Activated CD4-positive, alpha-beta T cell treated with anti-CD3 and anti-CD28 coated beads for 36 hours (primary cell): ENCODE measurements around the gene POMGNT2. TPM values are rescaled to one million over a fixed set of nuclear protein-coding genes. Genes with fewer than 3 reads are reported as not detected.

Source experiments
- ATAC-seq: fragments of 200-7000 bp; cut with Tn5 transposase; one replicate; pipeline ENCODE4 v1.10.0; 2021; ENCODE audit warnings: mild to moderate bottlenecking, moderate library complexity
- CTCF ChIA-PET: fragments of 350-600 bp; sonication (Branson Sonifier 250); formaldehyde crosslinking; loops from one replicate; lab custom pipeline; 2021; ENCODE audit warnings: antibody characterized with exemption; lab: Charles Lee
- POLR2A ChIA-PET: fragments of 350-600 bp; sonication (Branson Sonifier 250); formaldehyde crosslinking; loops from one replicate; lab custom pipeline; 2021; ENCODE audit warnings: antibody characterized with exemption, inconsistent platforms; lab: Charles Lee
- DNase-seq: peaks from one replicate; pipeline ENCODE4 v3.0.0-alpha.2; 2020
- H3K27ac Mint-ChIP-seq: one replicate; pipeline ENCODE4 v1.8.0; 2021; ENCODE audit warnings: mixed read lengths
- H3K27me3 Mint-ChIP-seq: one replicate; pipeline ENCODE4 v1.8.0; 2021; ENCODE audit warnings: mixed read lengths
- H3K36me3 Mint-ChIP-seq: one replicate; pipeline ENCODE4 v1.8.0; 2021; ENCODE audit warnings: low read depth, mixed read lengths
- H3K4me1 Mint-ChIP-seq: one replicate; pipeline ENCODE4 v1.8.0; 2021; ENCODE audit warnings: mixed read lengths
- H3K4me3 Mint-ChIP-seq: one replicate; pipeline ENCODE4 v1.8.0; 2021; ENCODE audit warnings: mild to moderate bottlenecking, moderate library complexity, mixed read lengths
- H3K9me3 Mint-ChIP-seq: one replicate; pipeline ENCODE4 v1.8.0; 2021; ENCODE audit warnings: low read depth, mixed read lengths
- intact Hi-C, 2 experiments: fragments of 100-400 bp; cut with DNase I in 1 of 2; cut with micrococcal nuclease in 1 of 2; formaldehyde crosslinking; loops; one replicate each; pipeline versions ENCODE4 v1.14.2 to v1.15.1; 2022 to 2024; cut with DNase I, micrococcal nuclease
- total RNA-seq, 2 experiments: library from RNA; stranded (reverse); gene quantifications; one replicate each; pipeline ENCODE4 v1.2.3, GENCODE V29; 2021

Gene POMGNT2
- 1 to 10 TPM; 8.3 to 8.6 TPM for total RNA-seq

- CTCF ChIA-PET: interaction anchor here (1.2 kb wide), 2 partner anchors 46 to 144 kb away, joined by 3 to 5 read pairs; no protein-coding TSS in a partner anchor
- peak; percentile 97 for ATAC-seq
- intact Hi-C loops: loop anchor here (1.0 to 5.0 kb wide), 6 partner anchors 181 to 1233 kb away; partner anchors contain the start of genes SNRK (in 2 of the 2), ABHD5 (in 1 of the 2), HIGD1A (in 1 of the 2) and NKTR (in 1 of the 2)
- H3K9me3 Mint-ChIP-seq: no peaks in the 10 kb centered on the region
- peak within 1 kb of the TSS; percentile 72 for H3K4me3 Mint-ChIP-seq
- no peaks in the 10 kb centered on the region for H3K27me3 Mint-ChIP-seq
- peaks cover 16% of the 10 kb centered on the region for H3K4me1 Mint-ChIP-seq
- peak within 1 kb of the TSS; percentile 58 for H3K27ac Mint-ChIP-seq
- POLR2A ChIA-PET: no interaction called here
- H3K36me3 Mint-ChIP-seq: no peaks in the 10 kb centered on the region
- DNase-seq: peak; percentile 94
Measured at GRCh38 chr3:43105596-43106292, at the start of gene POMGNT2. Gene POMGNT2 (minus strand): TSS chr3:43106079. CDS start chr3:43081431, 24,648 bp downstream.

DNA sequence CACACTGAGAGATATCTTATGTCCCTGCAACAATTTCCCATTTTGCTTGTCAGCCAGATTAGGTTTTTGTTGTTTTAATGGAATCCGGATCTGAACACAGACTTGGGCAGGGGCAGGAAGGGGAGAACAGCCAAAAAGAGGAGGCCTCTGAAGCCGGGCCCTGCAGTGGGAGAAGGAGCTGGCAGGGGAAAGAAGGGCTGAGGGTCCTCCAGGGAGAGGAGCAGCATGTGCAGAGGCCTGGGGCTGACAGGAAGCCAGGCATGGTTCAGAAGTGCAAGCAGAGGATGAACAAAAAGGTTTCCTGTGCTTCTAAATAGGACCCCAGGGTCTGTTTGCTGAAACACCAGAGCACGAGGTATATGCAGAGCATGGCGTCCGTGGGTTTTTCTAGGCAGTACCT, 49.1 kb upstream of the POMGNT2 start:
- no peak overlapping the region for H3K4me3 Mint-ChIP-seq
- ATAC-seq (no peak), DNase-seq (no peak)
- ChIA-PET POLR2A (interaction anchor here (0.7 kb wide), 1 partner anchor 304 kb away, joined by 3 read pairs; no protein-coding TSS in a partner anchor), CTCF (interaction anchor here (0.7 to 2.8 kb wide), 2 partner anchors 10 to 345 kb away, joined by 4 to 7 read pairs; no protein-coding TSS in a partner anchor)
- no peaks in the 10 kb centered on the region for H3K27me3 Mint-ChIP-seq
- peaks cover 11% of the 10 kb centered on the region for H3K4me1 Mint-ChIP-seq
- H3K27ac Mint-ChIP-seq: no peak overlapping the region
- H3K36me3 Mint-ChIP-seq: no peaks in the 10 kb centered on the region
- no peaks in the 10 kb centered on the region for H3K9me3 Mint-ChIP-seq
- intact Hi-C loops: no loop called here

DNA sequence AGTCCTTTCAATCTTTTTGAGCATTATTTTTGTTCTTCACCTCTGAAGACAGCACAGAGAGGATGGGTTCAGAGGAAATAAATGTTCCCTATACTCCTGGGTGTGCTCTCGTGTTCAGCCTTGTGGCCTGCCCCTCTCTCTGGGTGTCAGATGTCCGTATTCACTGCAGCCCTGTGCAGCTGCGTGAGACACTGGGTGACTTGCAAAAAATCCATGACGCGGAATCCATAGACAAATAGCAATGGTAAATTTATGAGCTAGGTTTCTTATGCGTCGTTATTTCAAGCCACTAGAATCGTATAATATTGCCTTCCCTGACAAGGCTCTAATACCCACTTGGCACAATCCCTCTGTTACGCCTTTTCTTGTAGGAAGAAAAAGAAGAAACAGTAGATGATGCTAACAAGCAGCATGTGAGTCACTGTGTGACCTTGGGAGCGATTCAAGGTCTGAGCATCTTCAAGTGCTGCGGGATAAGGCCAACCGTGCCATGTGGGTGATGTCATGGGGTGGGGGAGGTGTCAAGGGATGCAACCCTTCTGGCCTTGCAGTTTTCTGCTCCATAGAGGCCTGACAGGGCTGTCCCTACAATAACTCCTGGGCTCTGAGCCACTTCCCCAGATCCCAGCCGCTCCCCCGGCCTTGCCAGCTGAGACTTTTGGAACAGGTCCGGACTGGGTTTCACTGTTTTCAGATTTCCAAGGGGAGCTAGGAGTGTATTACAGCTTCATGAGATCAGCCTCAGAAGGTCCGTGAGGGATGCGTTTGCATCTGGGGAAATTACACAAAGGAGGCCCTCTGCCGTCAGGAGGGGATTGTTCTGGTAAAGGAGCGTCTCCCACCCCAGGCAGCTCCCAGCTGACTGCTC, 47.6 kb upstream of the POMGNT2 start:
- Mint-ChIP-seq H3K4me1 (peaks cover 11% of the 10 kb centered on the region), H3K27me3 (no peaks in the 10 kb centered on the region), H3K27ac (no peak overlapping the region), H3K4me3 (no peak overlapping the region), H3K9me3 (no peaks in the 10 kb centered on the region), H3K36me3 (no peaks in the 10 kb centered on the region)
- ATAC-seq (no peak), DNase-seq (no peak)
- ChIA-PET CTCF (no interaction called here), POLR2A (no interaction called here)
- intact Hi-C loops: no loop called here

DNA sequence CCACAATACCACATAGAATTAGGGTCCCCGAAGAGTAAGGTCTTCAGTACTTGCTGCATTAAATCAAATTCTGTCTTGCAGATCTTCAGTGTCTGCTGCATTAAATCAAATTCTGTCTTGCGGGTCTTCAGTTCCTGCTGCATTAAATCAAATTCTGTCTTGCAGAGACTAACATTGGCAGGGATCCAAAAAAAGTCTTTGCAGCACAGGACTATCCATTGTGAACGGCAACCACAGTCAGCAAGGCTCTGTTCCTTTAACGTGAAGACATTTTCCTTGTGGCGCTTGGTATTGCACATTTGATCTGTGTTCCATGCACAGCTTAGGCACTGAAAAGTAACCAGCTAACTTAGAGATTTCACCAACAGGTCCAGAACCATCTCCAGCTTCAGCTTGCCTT, 46.8 kb upstream of the POMGNT2 start:
- CTCF ChIA-PET: no interaction called here
- no peaks in the 10 kb centered on the region for H3K9me3 Mint-ChIP-seq
- no peak overlapping the region for H3K4me3 Mint-ChIP-seq
- no peaks in the 10 kb centered on the region for H3K36me3 Mint-ChIP-seq
- ATAC-seq (no peak), DNase-seq (no peak)
- intact Hi-C loops: no loop called here
- H3K4me1 Mint-ChIP-seq: peaks cover 11% of the 10 kb centered on the region
- no peaks in the 10 kb centered on the region for H3K27me3 Mint-ChIP-seq
- H3K27ac Mint-ChIP-seq: no peak overlapping the region
- POLR2A ChIA-PET: no interaction called here

DNA sequence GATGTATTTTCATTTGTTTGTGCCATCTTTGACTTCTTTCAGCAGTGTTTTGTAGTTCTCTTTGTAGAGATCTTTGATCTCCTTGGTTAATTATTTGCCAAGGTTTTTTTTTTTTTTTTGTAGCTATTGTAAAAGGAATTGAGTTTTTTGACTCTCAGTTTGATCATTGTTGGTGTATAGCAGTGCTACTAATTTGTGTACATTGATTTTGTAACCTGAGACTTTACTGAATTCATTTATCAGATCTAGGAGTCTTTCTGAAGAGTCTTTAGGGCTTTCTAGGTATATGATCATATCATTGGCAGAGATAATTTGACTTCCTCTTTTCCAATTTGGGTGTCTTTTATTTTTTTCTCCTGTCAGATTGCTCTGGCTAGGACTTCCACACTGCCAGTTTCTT, 42.2 kb upstream of the POMGNT2 start:
- intact Hi-C loops: no loop called here
- Mint-ChIP-seq H3K27ac (no peak overlapping the region), H3K27me3 (no peaks in the 10 kb centered on the region), H3K4me3 (no peak overlapping the region), H3K36me3 (no peaks in the 10 kb centered on the region), H3K4me1 (no peaks in the 10 kb centered on the region), H3K9me3 (no peaks in the 10 kb centered on the region)
- ChIA-PET POLR2A (no interaction called here), CTCF (no interaction called here)
- DNase-seq: no peak
- ATAC-seq: no peak

- no peak for ATAC-seq
- no peak for DNase-seq
- Mint-ChIP-seq H3K4me1 (peaks cover 2% of the 10 kb centered on the region), H3K27ac (no peak overlapping the region), H3K36me3 (no peaks in the 10 kb centered on the region), H3K4me3 (no peak overlapping the region), H3K9me3 (no peaks in the 10 kb centered on the region), H3K27me3 (no peaks in the 10 kb centered on the region)
- ChIA-PET POLR2A (no interaction called here), CTCF (no interaction called here)
- intact Hi-C loops: no loop called here
Measured at GRCh38 chr3:43146599-43146998, 40.7 kb upstream of the POMGNT2 start.

DNA sequence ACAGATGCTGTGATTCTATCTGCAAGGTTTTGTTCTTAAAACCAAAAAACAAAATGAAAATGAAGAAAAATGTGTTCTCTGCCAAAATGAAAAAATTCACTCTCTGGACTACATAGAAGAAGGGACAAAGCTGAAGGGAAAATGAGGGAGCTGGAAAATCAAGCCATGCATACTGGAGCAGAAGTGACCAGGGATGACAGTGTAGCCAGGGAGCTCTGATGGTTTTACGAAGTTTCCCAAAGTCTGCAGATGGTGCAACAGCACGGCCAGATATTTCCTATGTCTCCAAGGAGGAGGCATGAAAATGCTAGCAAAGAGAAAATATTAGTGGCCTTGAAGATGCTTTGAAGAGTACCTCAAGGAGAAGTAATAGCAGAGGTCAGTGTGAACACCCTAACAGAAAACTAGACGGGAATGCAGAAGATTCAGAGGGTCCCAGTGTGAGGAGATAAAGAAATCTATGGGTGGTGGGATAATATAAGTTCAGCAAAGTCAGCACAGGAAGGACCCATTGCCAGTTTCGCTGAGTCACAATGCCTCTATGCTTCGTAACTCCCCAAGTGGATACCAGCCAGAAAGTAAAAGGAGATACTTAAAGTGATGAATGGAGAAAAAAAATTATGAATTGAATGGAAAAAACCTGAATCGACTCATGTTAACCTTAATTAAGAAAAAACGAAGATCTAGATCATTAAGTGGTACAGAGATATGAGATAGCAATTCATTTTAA, 39.0 kb upstream of the POMGNT2 start:
- intact Hi-C loops: no loop called here
- Mint-ChIP-seq H3K9me3 (no peaks in the 10 kb centered on the region), H3K27ac (no peak overlapping the region), H3K4me1 (peaks cover 2% of the 10 kb centered on the region), H3K4me3 (no peak overlapping the region), H3K36me3 (no peaks in the 10 kb centered on the region), H3K27me3 (no peaks in the 10 kb centered on the region)
- ATAC-seq: no peak
- POLR2A ChIA-PET: no interaction called here
- DNase-seq: no peak
- CTCF ChIA-PET: no interaction called here

GRCh38 chr3:43142472-43142871, 36.6 kb upstream of the POMGNT2 start:
- Mint-ChIP-seq H3K4me1 (peaks cover 2% of the 10 kb centered on the region), H3K27ac (no peak overlapping the region), H3K36me3 (no peaks in the 10 kb centered on the region), H3K4me3 (no peak overlapping the region), H3K27me3 (no peaks in the 10 kb centered on the region), H3K9me3 (no peaks in the 10 kb centered on the region)
- intact Hi-C loops: no loop called here
- ChIA-PET CTCF (no interaction called here), POLR2A (no interaction called here)
- ATAC-seq: no peak
- DNase-seq: no peak

DNA sequence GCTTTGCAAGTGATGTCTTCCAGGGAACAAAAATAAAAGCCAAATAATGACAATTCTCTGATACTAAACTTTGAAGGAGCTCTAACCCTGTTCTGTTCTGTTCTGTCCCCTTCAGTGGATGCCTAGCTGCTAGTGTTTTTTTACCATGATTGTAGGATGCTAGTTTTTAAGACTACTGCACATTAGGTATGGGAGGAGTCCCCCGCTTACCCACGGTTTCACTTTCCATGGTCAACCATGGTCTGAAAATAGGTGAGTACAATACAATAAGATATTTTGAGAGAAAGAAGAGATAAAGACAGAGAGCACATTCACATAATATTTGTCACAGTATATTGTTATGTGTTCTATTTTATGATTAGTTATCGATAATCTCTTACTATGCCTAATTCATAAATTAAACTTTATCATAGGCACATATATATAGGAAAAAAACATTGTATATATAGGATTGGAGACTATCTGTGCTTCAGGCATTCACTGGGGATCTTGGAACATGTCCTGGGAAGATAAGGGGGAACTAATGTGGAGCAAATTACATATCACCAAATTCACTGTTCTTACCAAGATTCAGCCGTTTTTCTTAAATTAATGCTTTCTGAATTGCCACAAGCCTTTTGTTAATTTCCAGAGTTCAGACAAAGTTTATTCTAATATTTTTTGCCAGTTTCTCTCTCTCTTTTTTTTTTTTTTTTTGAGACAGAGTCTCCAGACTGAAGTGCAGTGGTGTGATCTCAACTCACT, 32.8 kb upstream of the POMGNT2 start:
- ATAC-seq (no peak), DNase-seq (no peak)
- Mint-ChIP-seq H3K9me3 (peaks cover 2% of the 10 kb centered on the region), H3K27ac (no peak overlapping the region), H3K27me3 (no peaks in the 10 kb centered on the region), H3K36me3 (no peaks in the 10 kb centered on the region), H3K4me1 (peaks cover 2% of the 10 kb centered on the region), H3K4me3 (no peak overlapping the region)
- CTCF ChIA-PET: interaction anchor here (0.7 kb wide), 1 partner anchor 10 kb away, joined by 3 read pairs; no protein-coding TSS in a partner anchor
- POLR2A ChIA-PET: no interaction called here
- intact Hi-C loops: no loop called here

GRCh38 chr3:43132870-43133636, 27.2 kb upstream of the POMGNT2 start:
- H3K4me1 Mint-ChIP-seq: no peaks in the 10 kb centered on the region
- DNase-seq (no peak), ATAC-seq (no peak)
- peaks cover 2% of the 10 kb centered on the region for H3K9me3 Mint-ChIP-seq
- ChIA-PET POLR2A (no interaction called here), CTCF (no interaction called here)
- no peaks in the 10 kb centered on the region for H3K27me3 Mint-ChIP-seq
- intact Hi-C loops: no loop called here
- H3K27ac Mint-ChIP-seq: no peak overlapping the region
- H3K4me3 Mint-ChIP-seq: no peak overlapping the region
- no peaks in the 10 kb centered on the region for H3K36me3 Mint-ChIP-seq
